Right lobe of liver (tissue), 6 donors: ENCODE data around the gene UAP1L1. TPM values are rescaled to one million over a fixed set of nuclear protein-coding genes. Genes with fewer than 3 reads are reported as not detected.
A peak's percentile ranks its signal among the peaks of the same experiment; 100 is the strongest.

Experiments used
- ATAC-seq, 4 donors: fragments of 200-7000 bp; cut with Tn5 transposase; one replicate each; pipeline ENCODE4 v1.9.1; 2020; ENCODE audit warnings: mild to moderate bottlenecking in 4 of 4, moderate library complexity in 4 of 4
- DNase-seq, 3 donors: peaks; one replicate each; pipeline ENCODE4 v3.0.0-alpha.2; 2020
- H3K27ac ChIP-seq, 3 donors: fragments of 200-600 bp; one replicate each; pipeline ENCODE4 v1.8.0; 2022
- H3K27me3 ChIP-seq, 2 donors: fragments of 200-600 bp; one replicate each; pipeline ENCODE4 v1.8.0; 2022
- H3K36me3 ChIP-seq, 4 donors: fragments of 200-600 bp; sonication (generic) in 1 of 4; one replicate each; pipeline versions ENCODE4 v1.5.1 to v1.8.0; 2017 to 2022; ENCODE audit warnings: control low read depth in 1 of 4
- H3K4me1 ChIP-seq, 4 donors: fragments of 200-600 bp; sonication (generic) in 1 of 4; one replicate each; pipeline versions ENCODE4 v1.5.1 to v1.8.0; 2017 to 2022; ENCODE audit warnings: control low read depth in 1 of 4
- H3K4me3 ChIP-seq, 3 donors: fragments of 200-600 bp; one replicate each; pipeline ENCODE4 v1.8.0; 2022
- H3K9me3 ChIP-seq, 4 donors: fragments of 200-600 bp; sonication (generic) in 1 of 4; one replicate each; pipeline versions ENCODE4 v1.5.1 to v1.8.0; 2017 to 2022; ENCODE audit warnings: control low read depth in 1 of 4
- CTCF ChIP-seq, 4 donors: fragments of 200-600 bp in 3 of 4; fragments of 450-650 bp in 1 of 4; IDR thresholded peaks; one replicate each; pipeline versions ENCODE4 v1.5.1 to v1.8.0; 2016 to 2022; ENCODE audit warnings: antibody characterized with exemption in 4 of 4, mild to moderate bottlenecking in 2 of 4
- POLR2A ChIP-seq: fragments of 450-650 bp; IDR thresholded peaks from one replicate; pipeline ENCODE4 v1.6.1; 2017; ENCODE audit warnings: antibody characterized with exemption, mild to moderate bottlenecking
- WGBS: methylation state at CpG from one replicate; pipeline ENCODE4 v1.1.6; 2018; ENCODE audit warnings: low coverage, low lambda C conversion rate; ENCODE audit not compliant: insufficient coverage; ENCODE audit errors: missing lambda C conversion rate; 5-methylcytosine and 5-hydroxymethylcytosine counted together
- intact Hi-C, 2 donors: fragments of 100-400 bp; cut with DNase I; formaldehyde crosslinking; loops; one replicate each; pipeline versions ENCODE4 v1.11.2 to v1.14.1; 2022
- total RNA-seq, 6 experiments: library from RNA; depleted of rRNA in 2 of 6; stranded (reverse); fragments of >200 nt in 2 of 6; fragmentation: NEBNext Ultra II Directional in 3 of 6; extraction: Animal tissue kit (Norgen Biotek cat#: 25700) in 3 of 6; gene quantifications; one replicate each; pipeline versions ENCODE4 v1.1.0 to v1.2.4, GENCODE V29; 2016 to 2023
- donor health status: DM: no; HTN: yes; CAD: no.
- donor health status: DM: no; HTN: no; CAD: no.
- donor health status: DM: no; HTN: no; CAD: no.
- donor health status: DM: no; HTN: yes; CAD: no.
- donor health status: DM: no; HTN: yes; CAD: no.

The UAP1L1 gene
- total RNA-seq, 6 experiments from 2014 or later, result 1.3 to 4.9 (median 1.9) TPM

- no peaks in the 10 kb centered on the region for H3K36me3 ChIP-seq
- TF ChIP-seq CTCF (IDR thresholded peaks at IDR 0.05), result no peak
- no peak for TF ChIP-seq POLR2A
- DNase-seq, result no peak
- no peak overlapping the region for H3K27ac ChIP-seq
- H3K27me3 ChIP-seq, result peaks cover 3 to 23% of the 10 kb centered on the region in 2 donors
- H3K4me3 ChIP-seq, result peak overlapping the region; percentile 28 to 48 (median 29)
- H3K9me3 ChIP-seq, result no peaks in the 10 kb centered on the region
- ATAC-seq, result no peak
- WGBS, result 23% methylated on average over 10 of the region's 18 CpGs
- intact Hi-C loops, result no loop called here
- peaks cover 0 to 9% (median 0%) of the 10 kb centered on the region in 4 donors for H3K4me1 ChIP-seq
Observed at GRCh38 chr9:137044502-137045177, 32.7 kb upstream of the UAP1L1 start.

- Histone ChIP-seq H3K27me3 (peaks cover 3 to 23% of the 10 kb centered on the region in 2 donors), H3K27ac (peak overlapping the region in 2 of 3 donors; percentile 13 to 51), H3K4me1 (peaks cover 0 to 9% (median 0%) of the 10 kb centered on the region in 4 donors), H3K4me3 (peak overlapping the region; percentile 31 to 48 (median 35)), H3K36me3 (no peaks in the 10 kb centered on the region), H3K9me3 (no peaks in the 10 kb centered on the region)
- no peak for DNase-seq
- intact Hi-C loops, result no loop called here
- TF ChIP-seq CTCF (IDR thresholded peaks at IDR 0.05) (no peak), POLR2A (no peak)
- WGBS, result 0% methylated on average over 11 of the region's 96 CpGs
- ATAC-seq, result no peak
Observed at GRCh38 chr9:137045294-137046087, 31.8 kb upstream of the UAP1L1 start.

- 1% methylated on average over 19 of the region's 57 CpGs for WGBS
- TF ChIP-seq POLR2A (no peak), CTCF (IDR thresholded peaks at IDR 0.05) (peak; percentile 80 to 87 (median 85))
- H3K4me3 ChIP-seq, result peak within 1 kb of the TSS; percentile 31 to 48 (median 35)
- H3K36me3 ChIP-seq, result no peaks in the 10 kb centered on the region
- intact Hi-C loops, result no loop called here
- DNase-seq (peak; percentile 79 to 83 (median 80)), ATAC-seq (peak; percentile 73 to 82 (median 78))
- peak within 1 kb of the TSS; percentile 10 to 51 (median 13) for H3K27ac ChIP-seq
- no peaks in the 10 kb centered on the region for H3K9me3 ChIP-seq
- peaks cover 3 to 23% of the 10 kb centered on the region in 2 donors for H3K27me3 ChIP-seq
- peaks cover 0 to 9% (median 0%) of the 10 kb centered on the region in 4 donors for H3K4me1 ChIP-seq
Observed at GRCh38 chr9:137046088-137046787, 31.1 kb upstream of the UAP1L1 start, which contains the start of gene NPDC1. NPDC1 (minus strand) TSS chr9:137046177; CDS start chr9:137045989, 188 bp downstream.
